Measurements from ENCODE around the gene FGF8.

- TF ChIP-seq SP1 (IDR thresholded peaks at IDR 0.05) (no peak), RAD21 (IDR thresholded peaks at IDR 0.05) (no peak), EGR1 (IDR thresholded peaks at IDR 0.05; ENCODE audit: low read depth in 2 of 2) (no peak), TAF1 (conservative IDR thresholded peaks at IDR 0.05) (no peak), GABPA (IDR thresholded peaks at IDR 0.05 in 1 of 2, conservative IDR thresholded peaks at IDR 0.05 in 1 of 2) (no peak), YY1 (IDR thresholded peaks at IDR 0.05) (no peak), REST (IDR thresholded peaks at IDR 0.05) (no peak)
- TF ChIP-seq, protein P1, sequence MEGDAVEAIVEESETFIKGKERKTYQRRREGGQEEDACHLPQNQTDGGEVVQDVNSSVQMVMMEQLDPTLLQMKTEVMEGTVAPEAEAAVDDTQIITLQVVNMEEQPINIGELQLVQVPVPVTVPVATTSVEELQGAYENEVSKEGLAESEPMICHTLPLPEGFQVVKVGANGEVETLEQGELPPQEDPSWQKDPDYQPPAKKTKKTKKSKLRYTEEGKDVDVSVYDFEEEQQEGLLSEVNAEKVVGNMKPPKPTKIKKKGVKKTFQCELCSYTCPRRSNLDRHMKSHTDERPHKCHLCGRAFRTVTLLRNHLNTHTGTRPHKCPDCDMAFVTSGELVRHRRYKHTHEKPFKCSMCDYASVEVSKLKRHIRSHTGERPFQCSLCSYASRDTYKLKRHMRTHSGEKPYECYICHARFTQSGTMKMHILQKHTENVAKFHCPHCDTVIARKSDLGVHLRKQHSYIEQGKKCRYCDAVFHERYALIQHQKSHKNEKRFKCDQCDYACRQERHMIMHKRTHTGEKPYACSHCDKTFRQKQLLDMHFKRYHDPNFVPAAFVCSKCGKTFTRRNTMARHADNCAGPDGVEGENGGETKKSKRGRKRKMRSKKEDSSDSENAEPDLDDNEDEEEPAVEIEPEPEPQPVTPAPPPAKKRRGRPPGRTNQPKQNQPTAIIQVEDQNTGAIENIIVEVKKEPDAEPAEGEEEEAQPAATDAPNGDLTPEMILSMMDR (IDR thresholded peaks at IDR 0.05; ENCODE audit: low read depth, low read length, missing input control): no peak
- TF ChIP-seq, protein P2, sequence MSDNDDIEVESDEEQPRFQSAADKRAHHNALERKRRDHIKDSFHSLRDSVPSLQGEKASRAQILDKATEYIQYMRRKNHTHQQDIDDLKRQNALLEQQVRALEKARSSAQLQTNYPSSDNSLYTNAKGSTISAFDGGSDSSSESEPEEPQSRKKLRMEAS (IDR thresholded peaks at IDR 0.05): no peak
Measured at GRCh38 chr10:101781984-101782810, 6.3 kb upstream of the FGF8 start.

All from liver (tissue), 3 donors.